ENCODE results near the gene TGFBR1.

Gene TGFBR1

GRCh38 chr9:99108131-99108530, 3.2 kb downstream of the TGFBR1 start:
- no peaks in the 10 kb centered on the region for H3K36me3 ChIP-seq (ENCODE audit: low read length)
- TF ChIP-seq, protein P1, sequence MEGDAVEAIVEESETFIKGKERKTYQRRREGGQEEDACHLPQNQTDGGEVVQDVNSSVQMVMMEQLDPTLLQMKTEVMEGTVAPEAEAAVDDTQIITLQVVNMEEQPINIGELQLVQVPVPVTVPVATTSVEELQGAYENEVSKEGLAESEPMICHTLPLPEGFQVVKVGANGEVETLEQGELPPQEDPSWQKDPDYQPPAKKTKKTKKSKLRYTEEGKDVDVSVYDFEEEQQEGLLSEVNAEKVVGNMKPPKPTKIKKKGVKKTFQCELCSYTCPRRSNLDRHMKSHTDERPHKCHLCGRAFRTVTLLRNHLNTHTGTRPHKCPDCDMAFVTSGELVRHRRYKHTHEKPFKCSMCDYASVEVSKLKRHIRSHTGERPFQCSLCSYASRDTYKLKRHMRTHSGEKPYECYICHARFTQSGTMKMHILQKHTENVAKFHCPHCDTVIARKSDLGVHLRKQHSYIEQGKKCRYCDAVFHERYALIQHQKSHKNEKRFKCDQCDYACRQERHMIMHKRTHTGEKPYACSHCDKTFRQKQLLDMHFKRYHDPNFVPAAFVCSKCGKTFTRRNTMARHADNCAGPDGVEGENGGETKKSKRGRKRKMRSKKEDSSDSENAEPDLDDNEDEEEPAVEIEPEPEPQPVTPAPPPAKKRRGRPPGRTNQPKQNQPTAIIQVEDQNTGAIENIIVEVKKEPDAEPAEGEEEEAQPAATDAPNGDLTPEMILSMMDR (IDR thresholded peaks at IDR 0.05; ENCODE audit: insufficient read depth, low read length, poor library complexity, severe bottlenecking), result no peak
- no peak for TF ChIP-seq EZH2phosphoT487 (conservative IDR thresholded peaks at IDR 0.05; ENCODE audit: low read length)
- H3K4me2 ChIP-seq (ENCODE audit: low read depth, low read length, poor library complexity, severe bottlenecking), result no peak overlapping the region
- H3K79me2 ChIP-seq (ENCODE audit: insufficient read depth, low read length), result 0 out of 2 replicates have a peak, but pooled peaks cover 4% of the 10 kb centered on the region
- peaks cover 4% of the 10 kb centered on the region; the same call in 1 of the 2 replicates for H4K20me1 ChIP-seq (ENCODE audit: low read depth, low read length)
- H3K27me3 ChIP-seq (ENCODE audit: low read length), result no peaks in the 10 kb centered on the region
- H3K27ac ChIP-seq (ENCODE audit: low read depth, low read length), result no peak overlapping the region
- no peaks in the 10 kb centered on the region; the same call in 1 of the 2 replicates for H3F3A ChIP-seq (ENCODE audit: insufficient read depth)
- no peaks in the 10 kb centered on the region for H3K9me3 ChIP-seq (ENCODE audit: insufficient read depth, low read length)
- H3K9me2 ChIP-seq (replicated peaks; ENCODE audit: insufficient read depth, low read length), result no peaks in the 10 kb centered on the region
- no peak overlapping the region for H3K4me3 ChIP-seq (ENCODE audit: insufficient read depth, low read length, poor library complexity, severe bottlenecking)
- no peak overlapping the region for H2AFZ ChIP-seq (ENCODE audit: low read depth, low read length, severe bottlenecking)
- H3K9ac ChIP-seq (ENCODE audit: low read length), result no peak overlapping the region

GRCh38 chr9:99109522-99109921, 4.6 kb downstream of the TGFBR1 start:
- no peak for TF ChIP-seq EZH2phosphoT487 (conservative IDR thresholded peaks at IDR 0.05; ENCODE audit: low read length)
- TF ChIP-seq, protein P1 (IDR thresholded peaks at IDR 0.05; ENCODE audit: insufficient read depth, low read length, poor library complexity, severe bottlenecking), result no peak
- H3K27ac ChIP-seq (ENCODE audit: low read depth, low read length), result no peak overlapping the region
- no peaks in the 10 kb centered on the region for H3K27me3 ChIP-seq (ENCODE audit: low read length)
- H3K36me3 ChIP-seq (ENCODE audit: low read length), result no peaks in the 10 kb centered on the region
- 0 out of 2 replicates have a peak, but pooled peaks cover 4% of the 10 kb centered on the region for H3K79me2 ChIP-seq (ENCODE audit: insufficient read depth, low read length)
- H4K20me1 ChIP-seq (ENCODE audit: low read depth, low read length), result peaks cover 4% of the 10 kb centered on the region; the same call in 1 of the 2 replicates
- H3K4me2 ChIP-seq (ENCODE audit: low read depth, low read length, poor library complexity, severe bottlenecking), result no peak overlapping the region
- H3K9ac ChIP-seq (ENCODE audit: low read length), result no peak overlapping the region
- no peaks in the 10 kb centered on the region for H3K9me2 ChIP-seq (replicated peaks; ENCODE audit: insufficient read depth, low read length)
- no peak overlapping the region for H3K4me3 ChIP-seq (ENCODE audit: insufficient read depth, low read length, poor library complexity, severe bottlenecking)
- H3K9me3 ChIP-seq (ENCODE audit: insufficient read depth, low read length), result no peaks in the 10 kb centered on the region
- H2AFZ ChIP-seq (ENCODE audit: low read depth, low read length, severe bottlenecking), result no peak overlapping the region
- no peaks in the 10 kb centered on the region; the same call in 1 of the 2 replicates for H3F3A ChIP-seq (ENCODE audit: insufficient read depth)

- TF ChIP-seq, protein P1 (IDR thresholded peaks at IDR 0.05; ENCODE audit: insufficient read depth, low read length, poor library complexity, severe bottlenecking), result no peak
- no peak for TF ChIP-seq EZH2phosphoT487 (conservative IDR thresholded peaks at IDR 0.05; ENCODE audit: low read length)
- H3K79me2 ChIP-seq (ENCODE audit: insufficient read depth, low read length), result 0 out of 2 replicates have a peak, but pooled peaks cover 1% of the 10 kb centered on the region
- H3K36me3 ChIP-seq (ENCODE audit: low read length), result no peaks in the 10 kb centered on the region
- H3K9ac ChIP-seq (ENCODE audit: low read length), result no peak overlapping the region
- H3K27ac ChIP-seq (ENCODE audit: low read depth, low read length), result no peak overlapping the region
- no peak overlapping the region for H3K4me2 ChIP-seq (ENCODE audit: low read depth, low read length, poor library complexity, severe bottlenecking)
- H2AFZ ChIP-seq (ENCODE audit: low read depth, low read length, severe bottlenecking), result no peak overlapping the region
- H4K20me1 ChIP-seq (ENCODE audit: low read depth, low read length), result no peaks in the 10 kb centered on the region
- H3F3A ChIP-seq (ENCODE audit: insufficient read depth), result no peaks in the 10 kb centered on the region
- no peaks in the 10 kb centered on the region for H3K27me3 ChIP-seq (ENCODE audit: low read length)
- H3K9me2 ChIP-seq (replicated peaks; ENCODE audit: insufficient read depth, low read length), result no peaks in the 10 kb centered on the region
- H3K9me3 ChIP-seq (ENCODE audit: insufficient read depth, low read length), result no peaks in the 10 kb centered on the region
- H3K4me3 ChIP-seq (ENCODE audit: insufficient read depth, low read length, poor library complexity, severe bottlenecking), result no peak overlapping the region
Observed at GRCh38 chr9:99112750-99113413, 8.0 kb downstream of the TGFBR1 start.

Measured in SU-DHL-6 (cell line).